Fibroblast of skin of left quadriceps (primary cell): ENCODE measurements around the gene FBRSL1.
"Not testable (repeated sequence)": the region's sequence is repeated elsewhere in the genome, so short reads cannot be mapped to it uniquely, and the experiment has no call there.

Experiments
- DNase-seq, 2 experiments: peaks; one replicate each; pipeline ENCODE4 v3.0.0-alpha.2; 2013; ENCODE audit warnings: low read depth in 2 of 2

FBRSL1 gene

DNA sequence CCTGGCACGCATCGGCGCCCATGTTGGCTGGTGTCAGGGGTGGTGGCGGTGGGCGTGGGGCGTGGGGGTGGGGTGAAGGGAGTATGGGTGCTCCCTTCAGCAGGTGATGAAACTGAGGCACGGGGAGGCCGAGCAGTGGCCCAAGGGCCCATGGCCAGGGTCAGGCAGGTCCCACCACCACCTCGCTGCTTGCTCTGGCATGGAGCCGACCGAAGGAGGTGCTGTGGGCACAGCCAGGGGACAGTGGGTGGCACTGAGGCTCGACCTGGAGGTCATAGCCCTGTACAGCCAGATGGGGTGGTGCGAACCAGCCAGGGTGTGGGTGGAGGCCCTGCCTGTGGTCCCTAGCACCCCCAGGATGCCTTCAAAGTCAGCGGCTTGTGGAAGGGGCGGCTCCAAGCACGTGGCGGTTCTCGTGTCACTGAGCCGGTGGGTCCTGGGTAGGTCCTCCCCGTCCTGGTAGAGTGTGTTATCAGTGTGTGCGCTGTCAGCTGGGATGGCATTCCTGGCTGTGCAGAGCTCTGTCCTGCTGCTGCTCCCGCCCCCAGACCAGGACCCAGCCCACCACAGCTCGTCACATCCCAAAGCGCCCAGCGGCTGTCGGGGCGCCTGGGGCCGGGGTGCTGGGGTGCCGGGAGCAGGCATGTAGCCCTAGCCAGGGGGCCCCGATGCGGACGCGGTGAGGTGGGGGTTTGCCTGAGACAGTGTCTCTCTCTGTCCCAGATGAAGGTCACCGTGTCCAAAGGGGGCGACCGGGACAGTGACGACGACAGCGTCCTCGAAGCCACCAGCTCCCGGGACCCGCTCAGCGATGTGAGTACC lies 35.3 kb downstream of the FBRSL1 start:
- no peak for DNase-seq

DNA sequence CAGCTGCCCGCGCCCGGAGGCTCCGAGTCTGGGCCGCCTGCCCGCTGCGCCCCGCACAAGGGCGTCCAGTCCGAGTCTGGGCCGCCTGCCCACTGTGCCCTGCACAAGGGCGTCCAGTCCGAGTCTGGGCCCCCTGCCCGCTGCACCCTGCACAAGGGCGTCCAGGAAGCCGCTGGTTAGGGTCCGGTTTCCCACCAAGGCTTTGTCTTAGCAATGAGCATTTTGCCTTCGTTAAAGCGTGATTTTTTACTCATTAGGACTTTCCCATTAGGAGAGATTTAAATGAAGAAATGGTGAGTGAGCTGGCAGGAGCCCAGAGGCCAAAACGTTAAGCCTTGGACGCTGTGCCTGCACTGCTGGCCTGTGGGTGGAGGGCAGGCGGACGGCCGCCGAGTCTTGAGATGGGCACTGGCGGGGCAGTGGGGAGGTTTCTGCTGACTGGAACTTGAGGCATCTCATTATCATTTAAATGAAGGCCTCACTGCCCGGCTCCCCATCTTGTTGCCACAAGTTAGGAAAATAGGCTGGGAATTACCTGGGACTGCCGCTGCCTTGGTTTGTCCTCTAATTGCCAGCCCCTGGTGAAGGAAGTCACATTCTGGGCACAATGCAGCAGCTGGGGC lies 36.0 kb downstream of the FBRSL1 start:
- DNase-seq, result no peak

DNA sequence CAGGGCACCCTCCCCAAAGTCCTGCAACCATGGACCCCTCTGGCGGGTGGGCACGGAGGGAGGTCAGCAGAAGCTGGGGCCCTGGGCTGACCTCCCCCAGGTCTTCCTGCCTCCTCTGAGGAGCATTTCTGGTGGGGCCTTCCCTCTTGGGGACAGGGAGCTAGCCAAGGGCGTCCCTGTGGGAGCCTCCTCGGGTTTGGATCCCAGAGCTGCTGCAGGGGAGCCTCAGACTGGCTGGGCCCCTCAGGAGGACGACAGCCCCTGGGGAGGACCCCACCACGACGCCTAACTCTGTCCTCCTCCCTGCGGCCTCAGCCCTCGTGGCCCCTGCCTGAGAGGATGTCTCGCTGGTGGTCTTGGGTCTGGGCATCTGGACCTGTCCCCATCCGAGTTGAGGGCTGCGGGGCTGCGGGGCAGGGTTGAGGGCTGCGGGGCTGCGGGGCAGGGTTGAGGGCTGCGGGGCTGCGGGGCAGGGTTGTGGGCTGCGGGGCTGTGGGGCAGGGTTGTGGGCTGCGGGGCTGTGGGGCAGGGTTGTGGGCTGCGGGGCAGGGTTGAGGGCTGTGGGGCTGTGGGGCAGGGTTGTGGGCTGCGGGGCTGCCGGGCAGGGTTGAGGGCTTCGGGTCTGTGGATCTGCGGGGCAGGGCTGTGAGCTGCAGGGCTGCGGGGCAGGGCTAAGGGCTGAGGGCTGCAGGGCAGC lies 37.4 kb downstream of the FBRSL1 start:
- DNase-seq, result no peak

DNA sequence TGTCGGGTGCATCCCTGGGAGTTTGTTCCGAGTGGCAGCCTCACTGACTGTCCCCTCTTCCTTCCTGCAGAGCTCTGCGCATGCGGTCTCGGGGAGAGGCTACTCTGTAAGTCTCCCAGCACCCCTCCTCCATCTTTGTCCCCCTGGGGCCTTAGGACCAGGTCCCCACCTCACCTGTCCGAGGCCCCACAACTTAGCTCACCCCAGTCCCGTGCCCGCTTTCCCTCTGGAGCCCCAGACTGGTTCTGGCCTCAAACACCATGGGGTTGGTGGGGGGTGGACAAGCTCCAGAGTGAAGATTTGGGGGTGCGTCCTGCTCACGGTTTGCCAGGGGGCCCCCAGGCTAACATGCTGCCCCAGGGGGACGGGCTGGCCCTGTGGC lies 37.9 kb downstream of the FBRSL1 start:
- no peak for DNase-seq

DNA sequence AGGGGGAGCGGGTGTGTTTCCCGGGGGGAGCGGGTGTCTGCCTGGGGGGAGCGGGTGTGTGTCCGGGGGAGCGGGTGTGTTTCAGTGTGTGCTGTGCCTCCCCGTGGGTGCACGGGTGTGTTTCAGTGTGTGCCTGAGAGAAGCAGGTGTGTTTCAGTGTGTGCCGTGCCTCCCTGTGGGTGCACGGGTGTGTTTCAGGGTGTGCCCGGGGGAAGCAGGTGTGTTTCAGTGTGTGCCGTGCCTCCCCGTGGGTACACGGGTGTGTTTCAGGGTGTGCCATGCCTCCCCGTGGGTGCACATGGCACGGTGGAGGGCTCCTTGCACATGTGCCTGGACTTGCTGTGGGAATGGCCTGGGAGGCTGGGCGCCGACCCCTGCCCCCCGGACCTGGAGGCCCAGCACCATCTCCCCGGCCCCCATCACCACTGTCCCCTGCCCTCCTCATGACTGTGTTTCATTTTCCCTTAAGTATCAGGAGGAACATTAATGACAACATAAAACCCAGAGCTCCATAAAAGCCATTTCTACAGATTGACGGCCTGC lies 38.7 kb downstream of the FBRSL1 start:
- DNase-seq, result no peak

DNA sequence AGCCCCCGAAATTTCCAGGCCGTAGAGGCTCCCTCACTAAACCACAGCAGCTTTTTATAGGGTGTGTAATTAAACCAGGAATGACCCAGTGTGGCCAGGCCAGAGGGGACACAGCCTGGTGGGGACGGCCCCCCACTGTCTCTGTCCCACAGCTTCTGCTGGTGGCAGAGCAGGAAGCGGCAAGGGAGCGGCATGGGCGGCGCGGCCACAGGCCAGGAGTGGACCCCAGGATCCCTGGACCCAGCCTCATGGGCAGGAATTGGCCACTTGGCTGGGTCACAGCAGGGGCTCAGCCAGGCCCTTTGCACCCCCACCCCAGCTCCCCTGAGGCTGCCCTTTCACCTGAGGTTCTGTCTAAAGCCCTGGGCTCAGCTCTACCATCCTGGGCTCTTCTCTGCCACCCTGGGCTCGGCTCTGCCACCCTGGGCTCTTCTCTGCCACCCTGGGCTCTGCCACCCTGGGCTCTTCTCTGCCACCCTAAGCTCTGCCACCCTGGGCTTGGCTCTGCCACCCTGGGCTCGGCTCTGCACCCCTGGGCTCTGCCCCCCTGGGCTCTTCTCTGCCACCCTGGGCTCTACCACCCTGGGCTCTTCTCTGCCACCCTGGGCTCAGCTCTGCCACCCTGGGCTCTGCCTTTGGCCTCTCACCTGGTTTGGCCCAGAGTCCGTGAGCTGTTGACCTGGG lies 39.3 kb downstream of the FBRSL1 start:
- DNase-seq, result no peak

DNA sequence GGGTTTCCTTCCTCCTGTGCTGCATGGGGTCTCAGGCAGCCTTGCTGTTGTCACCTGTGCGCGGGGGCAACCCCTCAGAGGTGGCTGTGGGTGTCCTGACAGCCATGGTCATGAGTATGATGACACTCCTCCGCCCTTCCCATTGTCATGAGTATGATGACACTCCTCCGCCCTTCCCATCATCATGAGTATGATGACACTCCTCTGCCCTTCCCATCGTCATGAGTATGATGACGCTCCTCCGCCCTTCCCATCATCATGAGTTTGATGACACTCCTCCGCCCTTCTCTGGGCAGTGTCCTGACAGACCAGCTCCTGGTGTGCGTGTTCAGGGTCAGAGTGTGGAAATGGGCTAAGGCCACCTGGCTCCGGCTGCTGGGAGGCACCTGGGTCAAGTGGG lies 40.0 kb downstream of the FBRSL1 start:
- no peak for DNase-seq

DNA sequence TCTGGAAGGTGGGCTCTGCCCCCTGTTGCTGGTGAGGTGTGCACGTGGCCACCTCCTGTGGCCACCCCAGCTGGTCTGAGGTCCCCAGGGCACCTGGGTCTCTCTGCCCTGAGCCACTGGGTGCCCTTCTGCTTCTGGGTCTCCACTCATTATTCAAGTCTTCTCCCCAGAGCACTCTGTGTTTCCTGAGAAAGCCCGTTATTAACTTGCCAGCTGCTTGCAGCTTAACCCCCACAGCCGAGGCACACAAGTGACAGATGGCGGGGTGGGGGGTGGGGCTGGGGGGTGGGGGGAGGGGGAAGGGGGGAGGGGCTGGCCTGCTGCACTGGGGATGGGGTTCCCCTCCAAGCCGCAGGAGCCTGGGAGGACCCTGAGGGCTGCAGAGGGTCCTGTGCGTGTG lies 40.5 kb downstream of the FBRSL1 start:
- DNase-seq, result no peak

DNA sequence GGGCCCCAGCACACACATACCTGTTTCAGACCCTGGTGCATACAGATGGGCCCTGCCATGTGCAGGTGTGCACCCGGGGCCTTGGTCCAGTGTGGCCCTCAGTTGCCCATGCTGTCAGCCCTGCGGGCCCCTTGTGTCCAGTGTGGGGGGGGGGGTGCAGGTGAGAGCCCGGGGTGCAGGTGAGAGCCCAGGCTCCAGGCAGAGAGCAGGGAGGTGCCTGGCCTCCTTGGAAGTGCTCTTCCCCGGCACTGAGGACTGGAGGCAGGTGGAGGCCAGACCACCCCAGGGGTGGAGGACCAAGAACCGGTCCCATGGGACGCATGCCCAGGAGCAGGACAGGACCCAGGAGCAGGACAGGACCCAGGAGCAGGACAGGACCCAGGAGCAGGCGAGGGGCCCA lies 40.9 kb downstream of the FBRSL1 start:
- DNase-seq, result no peak

DNA sequence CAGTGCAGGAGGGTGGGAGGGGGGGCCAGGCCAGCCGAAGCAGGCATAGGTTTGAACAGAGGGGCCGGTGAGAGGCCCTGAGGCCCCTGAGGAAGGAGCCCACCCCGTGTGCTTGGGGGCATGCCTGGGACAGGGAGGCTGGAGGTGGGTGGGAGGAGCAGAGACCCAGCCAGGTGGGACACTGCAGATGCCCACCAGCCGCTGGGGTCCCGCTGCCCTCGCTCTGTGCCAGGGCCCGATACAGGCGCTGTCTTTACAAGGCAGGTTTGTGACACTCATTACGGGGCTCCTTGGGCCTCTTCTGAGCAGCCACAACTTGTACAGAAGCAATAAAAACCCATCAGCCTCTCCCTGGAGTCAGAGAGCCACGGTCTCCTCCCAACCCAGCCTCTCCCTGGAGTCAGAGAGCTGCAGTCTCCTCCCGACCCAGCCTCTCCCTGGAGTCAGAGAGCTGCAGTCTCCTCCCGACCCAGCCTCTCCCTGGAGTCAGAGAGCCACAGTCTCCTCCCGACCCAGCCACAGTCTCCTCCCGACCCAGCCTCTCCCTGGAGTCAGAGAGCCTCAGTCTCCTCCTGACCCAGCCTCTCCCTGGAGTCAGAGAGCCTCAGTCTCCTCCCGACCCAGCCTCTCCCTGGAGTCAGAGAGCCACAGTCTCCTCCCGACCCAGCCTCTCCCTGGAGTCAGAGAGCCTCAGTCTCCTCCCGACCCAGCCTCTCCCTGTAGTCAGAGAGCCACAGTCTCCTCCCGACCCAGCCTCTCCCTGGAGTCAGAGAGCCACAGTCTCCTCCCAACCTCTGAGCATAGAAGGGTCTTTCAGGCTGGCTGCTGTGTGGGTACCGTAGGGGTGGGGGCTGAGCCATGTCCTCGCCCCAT lies 43.0 kb downstream of the FBRSL1 start:
- DNase-seq, result not testable (repeated sequence)

DNA sequence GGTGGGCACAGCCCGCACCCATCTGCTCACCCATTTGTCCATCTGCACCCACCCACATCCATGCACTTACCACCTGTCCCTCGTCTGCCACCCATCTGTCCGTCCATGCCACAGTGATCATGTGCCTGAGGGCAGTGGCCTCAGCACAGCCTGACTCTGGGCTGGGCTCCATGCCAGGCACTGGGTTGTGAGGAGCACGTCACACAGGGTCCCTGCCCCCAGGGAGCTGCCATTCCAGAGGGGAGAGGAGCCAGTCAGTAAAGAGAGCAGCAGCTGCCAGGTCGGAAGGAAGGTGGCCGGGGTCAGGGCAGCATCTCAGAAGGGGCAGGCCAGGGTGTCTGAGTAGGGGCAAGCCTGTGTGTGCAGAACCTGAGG lies 43.6 kb downstream of the FBRSL1 start:
- no peak for DNase-seq

DNA sequence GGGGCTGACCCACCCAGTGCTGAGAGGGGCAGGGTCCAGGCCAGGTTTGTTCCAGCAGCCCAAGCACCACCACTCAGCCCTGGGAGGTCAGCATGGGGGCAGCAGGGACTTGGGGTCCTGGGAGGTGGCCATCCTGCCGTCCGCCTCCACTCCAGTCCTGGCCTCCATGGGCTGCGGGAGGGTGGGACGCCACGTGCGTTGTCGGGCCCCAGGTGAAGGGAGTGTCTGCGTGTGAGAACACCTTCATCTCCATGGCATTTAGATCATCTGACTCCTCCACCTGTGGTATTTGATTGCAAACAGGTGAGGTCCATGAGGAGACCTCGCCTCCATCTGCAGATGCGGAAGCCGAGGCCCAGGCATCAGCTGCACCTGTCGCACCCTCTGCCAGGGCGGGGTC lies 44.1 kb downstream of the FBRSL1 start:
- no peak for DNase-seq

DNA sequence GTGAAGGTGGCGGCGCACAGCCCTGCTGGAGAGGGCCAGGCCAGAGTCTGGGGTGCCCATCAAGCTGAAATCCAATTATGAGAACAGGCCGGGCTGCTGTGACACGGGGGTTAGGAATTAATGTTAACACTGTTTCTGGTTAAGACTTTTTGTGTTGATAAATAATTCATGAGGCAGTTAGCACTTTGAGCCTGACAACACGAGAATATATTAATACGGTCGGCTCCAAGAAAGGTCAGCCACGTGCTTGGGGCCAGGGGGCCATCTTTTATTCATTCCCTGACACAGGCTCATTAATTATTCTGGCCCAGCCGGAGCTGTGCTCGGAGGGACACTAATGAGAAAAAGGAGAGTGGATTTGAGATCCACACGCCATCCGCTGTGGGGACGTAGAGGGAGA lies 45.1 kb downstream of the FBRSL1 start:
- no peak for DNase-seq

DNA sequence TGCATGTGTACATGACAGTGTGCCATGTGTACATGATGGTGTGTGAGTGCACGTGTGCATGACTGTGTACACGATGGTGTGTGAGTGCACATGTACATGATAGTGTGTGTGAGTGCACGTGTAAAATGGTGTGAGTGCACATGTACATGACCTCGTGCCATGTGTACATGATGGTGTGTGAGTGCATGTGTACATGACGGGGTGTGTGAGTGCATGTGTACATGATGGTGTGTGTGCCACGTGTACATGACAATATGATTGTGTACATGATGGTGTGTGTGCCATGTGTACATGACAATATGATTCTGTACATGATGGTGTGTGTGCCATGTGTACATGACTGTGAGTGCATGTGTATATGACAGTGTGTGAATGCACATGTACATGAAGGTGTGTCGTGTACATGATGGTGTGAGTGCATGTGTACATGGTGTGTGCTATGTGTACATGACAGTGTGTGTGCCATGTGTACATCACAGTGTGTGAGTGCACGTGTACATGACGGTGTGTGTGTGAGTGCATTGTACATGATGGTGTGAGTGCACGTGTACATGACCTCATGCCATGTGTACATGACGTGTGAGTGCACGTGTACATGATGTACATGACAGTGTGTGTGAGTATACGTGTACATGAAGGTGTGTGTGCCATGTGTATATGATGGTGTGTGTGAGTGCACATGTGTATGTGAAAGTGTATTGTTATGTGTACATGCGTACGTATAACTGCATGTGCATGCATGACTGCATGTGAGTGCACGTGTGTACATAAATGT lies 46.3 kb downstream of the FBRSL1 start:
- no peak for DNase-seq

DNA sequence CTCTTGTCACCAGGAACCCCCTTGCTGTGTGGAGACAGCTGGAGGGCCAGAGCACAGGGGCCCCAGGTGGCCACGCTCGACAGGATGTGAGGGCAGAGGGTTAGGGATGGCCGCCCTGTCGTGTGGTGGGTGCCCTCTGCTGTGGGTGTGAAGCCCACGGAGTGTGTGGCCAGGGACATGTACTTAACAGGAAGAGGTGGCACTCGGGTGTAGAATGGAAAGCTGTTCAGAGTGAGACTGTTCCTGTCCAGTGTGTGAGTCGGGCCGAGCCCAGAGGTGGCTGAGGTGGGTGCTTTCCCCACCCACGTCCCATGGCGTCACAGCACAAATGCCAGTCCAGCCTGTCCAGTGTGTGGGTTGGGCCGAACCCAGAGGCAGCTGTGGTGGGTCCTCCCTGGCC lies 47.1 kb downstream of the FBRSL1 start:
- DNase-seq, result no peak

DNA sequence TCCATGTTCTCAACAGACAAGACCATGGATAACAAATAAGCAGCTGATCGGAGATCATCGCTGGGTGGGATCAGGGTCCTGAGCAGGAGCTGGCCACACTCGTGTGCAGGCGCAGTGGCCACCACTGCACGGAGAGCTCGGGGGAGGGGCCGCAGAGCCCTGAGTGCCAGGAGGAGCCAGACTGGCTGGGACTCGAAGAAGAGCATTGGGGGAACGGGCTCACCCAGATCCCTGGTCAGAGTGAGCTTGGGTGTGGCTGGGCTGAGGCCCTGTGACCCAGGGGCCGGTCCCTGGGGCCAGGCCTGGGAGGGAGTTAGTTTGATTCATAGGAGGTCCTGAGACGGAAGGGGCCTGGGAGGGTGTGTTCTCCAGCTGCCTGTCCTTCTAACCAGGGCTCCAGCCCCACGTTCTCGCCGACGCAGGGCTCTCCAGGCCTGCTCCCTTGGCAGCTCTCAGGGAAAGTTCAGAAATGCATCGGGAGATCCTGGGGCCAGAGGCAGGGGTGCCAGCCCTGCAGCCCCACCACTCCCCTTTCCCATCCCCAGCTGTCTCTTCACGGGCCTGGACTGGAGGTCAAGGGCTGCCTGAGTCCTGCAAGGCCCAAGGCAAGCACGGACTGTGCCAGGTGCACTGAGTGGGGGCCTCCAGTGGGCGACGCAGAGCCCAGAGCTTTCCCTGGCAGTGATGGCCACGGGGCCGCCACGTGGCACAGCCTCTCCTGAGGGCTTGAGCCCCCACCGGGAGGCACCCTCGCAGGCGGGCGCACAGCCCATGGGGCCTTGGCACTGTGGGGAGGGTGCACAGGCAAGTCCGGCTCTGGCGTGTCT lies 48.1 kb downstream of the FBRSL1 start:
- DNase-seq, result no peak

DNA sequence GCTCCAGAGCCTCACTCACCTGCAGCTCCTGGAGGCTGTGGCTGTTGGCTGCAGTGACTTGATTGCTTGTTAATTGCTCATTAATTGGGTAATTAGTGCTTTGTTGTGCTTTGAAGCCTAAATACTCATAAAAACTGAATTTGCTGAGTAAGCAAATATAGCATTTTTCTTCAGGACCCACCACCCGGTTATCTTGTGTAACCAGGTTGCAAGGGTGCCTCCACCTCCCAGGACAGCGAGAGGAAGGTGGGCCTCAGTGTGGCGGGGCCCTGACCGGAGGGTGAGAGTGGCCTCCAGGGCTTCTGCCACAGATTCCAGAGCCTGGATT lies 48.7 kb downstream of the FBRSL1 start:
- DNase-seq, result no peak

DNA sequence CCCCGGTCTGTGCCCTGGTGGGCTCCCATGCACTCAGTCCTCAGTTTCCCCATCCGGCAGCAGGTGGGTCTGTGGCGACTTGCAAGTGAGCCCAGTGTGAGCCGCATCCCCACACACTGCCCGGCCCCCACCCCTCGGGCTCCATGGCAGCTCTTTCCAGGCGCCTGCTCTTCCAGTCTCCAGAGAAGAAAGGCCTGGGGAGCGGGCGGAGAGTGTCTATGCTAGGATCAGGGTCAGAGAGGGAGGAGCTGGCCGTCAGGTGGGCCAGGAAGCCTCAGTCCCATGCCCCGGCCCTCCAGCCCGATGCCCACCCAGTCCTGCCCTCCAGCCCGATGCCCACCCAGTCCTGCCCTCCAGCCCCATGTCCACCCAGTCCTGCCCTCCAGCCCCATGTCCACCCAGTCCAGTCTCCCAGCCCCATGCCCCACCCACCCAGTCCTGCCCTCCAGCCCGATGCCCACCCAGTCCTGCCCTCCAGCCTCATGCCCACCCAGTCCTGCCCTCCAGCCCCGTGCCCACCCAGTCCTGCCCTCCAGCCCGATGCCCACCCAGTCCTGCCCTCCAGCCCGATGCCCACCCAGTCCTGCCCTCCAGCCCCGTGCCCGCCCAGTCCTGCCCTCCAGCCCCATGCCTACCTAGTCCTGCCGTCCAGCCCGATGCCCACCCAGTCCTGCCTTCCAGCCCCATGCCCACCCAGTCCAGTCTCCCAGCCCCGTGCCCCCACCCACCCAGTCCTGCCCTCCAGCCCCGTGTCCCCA lies 49.2 kb downstream of the FBRSL1 start:
- no peak for DNase-seq

DNA sequence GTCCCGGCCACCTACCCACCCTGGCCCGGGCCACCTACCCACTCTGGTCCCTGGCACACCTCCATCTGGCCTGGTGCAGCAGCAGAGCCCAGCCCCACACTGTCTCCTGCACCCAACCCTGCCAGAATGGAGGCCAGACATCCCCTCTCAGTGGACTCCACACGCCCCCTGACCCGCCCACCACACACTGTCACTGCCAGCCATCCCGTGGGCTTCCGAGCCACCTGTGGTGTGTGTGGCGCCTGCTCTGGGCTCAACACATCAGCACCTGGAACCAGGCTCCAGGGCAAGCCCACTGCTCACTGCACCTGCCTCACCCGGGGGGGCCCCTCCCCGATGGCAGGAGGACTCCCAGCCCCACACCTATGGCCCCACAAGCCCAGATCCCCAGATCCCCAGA lies 50.5 kb downstream of the FBRSL1 start:
- no peak for DNase-seq
